ENCODE results near the gene FOXO4. TPM values are rescaled to one million over a fixed set of nuclear protein-coding genes. Genes with fewer than 3 reads are reported as not detected.

The FOXO4 gene
- polyA plus RNA-seq, 2 of the 4 experiments (the other 2 are of a cell fraction) = 1.0 to 2.3 TPM

DNA sequence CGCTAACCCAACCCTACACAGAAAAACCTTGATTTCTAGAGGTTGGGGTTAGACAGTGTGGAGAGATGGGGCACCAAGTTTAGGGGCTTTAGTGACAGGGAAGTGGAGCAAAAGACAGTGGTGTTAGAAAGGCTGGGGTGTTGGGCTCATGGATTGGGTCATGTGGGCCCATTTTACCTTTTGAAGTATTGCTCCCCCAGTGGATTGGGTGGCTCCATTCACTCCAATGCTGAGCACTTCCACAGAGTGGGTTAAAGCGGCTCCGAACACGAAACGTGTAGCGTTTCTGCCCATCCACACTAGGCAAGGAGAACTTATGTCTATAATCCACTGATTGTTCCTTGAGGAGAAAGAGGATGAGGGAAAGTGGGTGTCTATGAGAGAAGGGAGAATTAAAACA lies 13.4 kb downstream of the FOXO4 start:
- Histone ChIP-seq H3K9me3 (no peaks in the 10 kb centered on the region), H3K4me3 (no peak overlapping the region), H3K27ac (no peak overlapping the region), H3K4me2 (no peak overlapping the region), H3K4me1 (no peaks in the 10 kb centered on the region)
- TF ChIP-seq JUNB (IDR thresholded peaks at IDR 0.05) (no peak), HDAC2 (IDR thresholded peaks at IDR 0.05) (no peak), RCOR1 (IDR thresholded peaks at IDR 0.05; ENCODE audit: low read depth, low read length) (no peak), HOXB5 (CRISPR knock-in tag; IDR thresholded peaks at IDR 0.05) (no peak), NFE2L2 (conservative IDR thresholded peaks at IDR 0.05; ENCODE audit: low read length) (no peak), MAFK (IDR thresholded peaks at IDR 0.05; ENCODE audit: partially characterized antibody) (no peak), RFX5 (IDR thresholded peaks at IDR 0.05) (no peak), RARB (CRISPR knock-in tag; IDR thresholded peaks at IDR 0.05) (no peak), KDM5A (IDR thresholded peaks at IDR 0.05) (no peak), RAD21 (conservative IDR thresholded peaks at IDR 0.05 in 1 of 2, IDR thresholded peaks at IDR 0.05 in 1 of 2) (no peak), TP53 (CRISPR knock-in tag; IDR thresholded peaks at IDR 0.05) (no peak), SREBF2 (IDR thresholded peaks at IDR 0.05) (no peak), KDM1A (IDR thresholded peaks at IDR 0.05; ENCODE audit: low read depth) (no peak), NPAS2 (CRISPR knock-in tag; IDR thresholded peaks at IDR 0.05; ENCODE audit: borderline replicate concordance) (no peak)
- TF ChIP-seq, protein P1, sequence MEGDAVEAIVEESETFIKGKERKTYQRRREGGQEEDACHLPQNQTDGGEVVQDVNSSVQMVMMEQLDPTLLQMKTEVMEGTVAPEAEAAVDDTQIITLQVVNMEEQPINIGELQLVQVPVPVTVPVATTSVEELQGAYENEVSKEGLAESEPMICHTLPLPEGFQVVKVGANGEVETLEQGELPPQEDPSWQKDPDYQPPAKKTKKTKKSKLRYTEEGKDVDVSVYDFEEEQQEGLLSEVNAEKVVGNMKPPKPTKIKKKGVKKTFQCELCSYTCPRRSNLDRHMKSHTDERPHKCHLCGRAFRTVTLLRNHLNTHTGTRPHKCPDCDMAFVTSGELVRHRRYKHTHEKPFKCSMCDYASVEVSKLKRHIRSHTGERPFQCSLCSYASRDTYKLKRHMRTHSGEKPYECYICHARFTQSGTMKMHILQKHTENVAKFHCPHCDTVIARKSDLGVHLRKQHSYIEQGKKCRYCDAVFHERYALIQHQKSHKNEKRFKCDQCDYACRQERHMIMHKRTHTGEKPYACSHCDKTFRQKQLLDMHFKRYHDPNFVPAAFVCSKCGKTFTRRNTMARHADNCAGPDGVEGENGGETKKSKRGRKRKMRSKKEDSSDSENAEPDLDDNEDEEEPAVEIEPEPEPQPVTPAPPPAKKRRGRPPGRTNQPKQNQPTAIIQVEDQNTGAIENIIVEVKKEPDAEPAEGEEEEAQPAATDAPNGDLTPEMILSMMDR (IDR thresholded peaks at IDR 0.05) = no peak
- TF ChIP-seq, protein P2, sequence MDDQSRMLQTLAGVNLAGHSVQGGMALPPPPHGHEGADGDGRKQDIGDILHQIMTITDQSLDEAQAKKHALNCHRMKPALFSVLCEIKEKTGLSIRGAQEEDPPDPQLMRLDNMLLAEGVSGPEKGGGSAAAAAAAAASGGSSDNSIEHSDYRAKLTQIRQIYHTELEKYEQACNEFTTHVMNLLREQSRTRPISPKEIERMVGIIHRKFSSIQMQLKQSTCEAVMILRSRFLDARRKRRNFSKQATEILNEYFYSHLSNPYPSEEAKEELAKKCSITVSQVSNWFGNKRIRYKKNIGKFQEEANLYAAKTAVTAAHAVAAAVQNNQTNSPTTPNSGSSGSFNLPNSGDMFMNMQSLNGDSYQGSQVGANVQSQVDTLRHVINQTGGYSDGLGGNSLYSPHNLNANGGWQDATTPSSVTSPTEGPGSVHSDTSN (IDR thresholded peaks at IDR 0.05) = no peak
- TF ChIP-seq, protein P3, sequence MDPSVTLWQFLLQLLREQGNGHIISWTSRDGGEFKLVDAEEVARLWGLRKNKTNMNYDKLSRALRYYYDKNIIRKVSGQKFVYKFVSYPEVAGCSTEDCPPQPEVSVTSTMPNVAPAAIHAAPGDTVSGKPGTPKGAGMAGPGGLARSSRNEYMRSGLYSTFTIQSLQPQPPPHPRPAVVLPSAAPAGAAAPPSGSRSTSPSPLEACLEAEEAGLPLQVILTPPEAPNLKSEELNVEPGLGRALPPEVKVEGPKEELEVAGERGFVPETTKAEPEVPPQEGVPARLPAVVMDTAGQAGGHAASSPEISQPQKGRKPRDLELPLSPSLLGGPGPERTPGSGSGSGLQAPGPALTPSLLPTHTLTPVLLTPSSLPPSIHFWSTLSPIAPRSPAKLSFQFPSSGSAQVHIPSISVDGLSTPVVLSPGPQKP (IDR thresholded peaks at IDR 0.05; ENCODE audit: low read depth, low read length) = no peak
- 82% methylated on average over 6 of the region's 6 CpGs for WGBS (ENCODE audit: missing lambda C conversion rate)
- FAIRE-seq (no peak), DNase-seq (ENCODE audit: low read depth in 1 of 2, low spot score in 1 of 2) (no peak), ATAC-seq (no peak)
- CTCF ChIA-PET = no interaction called here
- POLR2A ChIA-PET = no interaction called here

DNA sequence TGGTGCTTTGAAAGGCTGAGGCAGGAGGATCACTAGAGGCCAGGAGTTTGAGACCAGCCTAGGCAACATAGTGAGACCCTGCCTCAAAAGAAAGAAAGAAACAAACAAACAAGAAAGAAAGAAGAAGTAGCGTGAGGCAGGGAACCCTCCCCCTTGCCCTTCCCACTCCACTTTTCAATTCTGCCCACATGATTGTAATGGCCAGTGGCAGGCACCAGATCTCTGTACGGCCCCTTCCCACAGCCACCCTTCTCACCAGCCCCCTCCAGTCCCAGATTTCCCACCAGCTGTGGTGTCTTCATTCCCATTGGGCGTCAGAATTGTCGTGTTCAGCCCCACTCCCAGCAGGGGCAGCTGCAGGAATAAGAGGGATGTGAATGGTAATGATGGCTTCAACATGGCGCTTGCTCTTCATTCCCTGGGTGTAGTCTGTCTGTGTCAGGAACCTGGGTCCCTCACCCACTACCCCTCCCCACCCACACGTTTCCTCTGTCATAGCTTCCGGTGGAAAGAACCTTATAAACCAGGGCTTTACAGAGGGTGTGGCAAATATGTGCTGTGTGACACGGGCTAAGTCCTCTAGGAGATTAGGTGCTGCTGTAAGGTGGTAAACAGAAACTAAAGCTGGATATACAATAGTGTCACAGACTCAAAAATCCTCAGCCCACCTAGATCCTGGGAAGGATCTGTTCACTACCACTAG lies 15.6 kb downstream of the FOXO4 start, which contains the start of gene IL2RG:
TSS of gene IL2RG (minus strand) at position 437 of the 703 bp plus-strand sequence. CDS start at position 399, 38 bp downstream.
- POLR2A ChIA-PET = no interaction called here
- 59% methylated on average over 8 of the region's 8 CpGs for WGBS (ENCODE audit: missing lambda C conversion rate)
- FAIRE-seq (no peak), ATAC-seq (no peak), DNase-seq (ENCODE audit: low read depth in 1 of 2, low spot score in 1 of 2) (no peak)
- CTCF ChIA-PET = interaction anchor here (0.6 to 2.7 kb wide), 3 partner anchors 12 to 351 kb away, joined by 3 to 16 read pairs (median 4); no protein-coding TSS in a partner anchor
- Histone ChIP-seq H3K9me3 (no peaks in the 10 kb centered on the region), H3K27ac (no peak within 1 kb of the TSS), H3K4me2 (no peak within 1 kb of the TSS), H3K4me3 (no peak within 1 kb of the TSS), H3K4me1 (no peaks in the 10 kb centered on the region)
- TF ChIP-seq FOSB (CRISPR knock-in tag; IDR thresholded peaks at IDR 0.05) (no peak), ZFP36 (IDR thresholded peaks at IDR 0.05; ENCODE audit: borderline replicate concordance, partially characterized antibody) (no peak), NFE2L2 (conservative IDR thresholded peaks at IDR 0.05; ENCODE audit: low read length) (no peak), POLR2A (IDR thresholded peaks at IDR 0.05; ENCODE audit: low read length) (no peak), ZNF302 (CRISPR knock-in tag; IDR thresholded peaks at IDR 0.05) (no peak), NPAS2 (CRISPR knock-in tag; IDR thresholded peaks at IDR 0.05; ENCODE audit: borderline replicate concordance) (no peak), CHD4 (IDR thresholded peaks at IDR 0.05; ENCODE audit: borderline replicate concordance) (no peak), TFCP2L1 (CRISPR knock-in tag; IDR thresholded peaks at IDR 0.05) (no peak)
- TF ChIP-seq, protein P4, sequence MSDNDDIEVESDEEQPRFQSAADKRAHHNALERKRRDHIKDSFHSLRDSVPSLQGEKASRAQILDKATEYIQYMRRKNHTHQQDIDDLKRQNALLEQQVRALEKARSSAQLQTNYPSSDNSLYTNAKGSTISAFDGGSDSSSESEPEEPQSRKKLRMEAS (IDR thresholded peaks at IDR 0.05) = no peak
- TF ChIP-seq, protein P3 (IDR thresholded peaks at IDR 0.05; ENCODE audit: low read depth, low read length) = no peak
- TF ChIP-seq, protein P5, sequence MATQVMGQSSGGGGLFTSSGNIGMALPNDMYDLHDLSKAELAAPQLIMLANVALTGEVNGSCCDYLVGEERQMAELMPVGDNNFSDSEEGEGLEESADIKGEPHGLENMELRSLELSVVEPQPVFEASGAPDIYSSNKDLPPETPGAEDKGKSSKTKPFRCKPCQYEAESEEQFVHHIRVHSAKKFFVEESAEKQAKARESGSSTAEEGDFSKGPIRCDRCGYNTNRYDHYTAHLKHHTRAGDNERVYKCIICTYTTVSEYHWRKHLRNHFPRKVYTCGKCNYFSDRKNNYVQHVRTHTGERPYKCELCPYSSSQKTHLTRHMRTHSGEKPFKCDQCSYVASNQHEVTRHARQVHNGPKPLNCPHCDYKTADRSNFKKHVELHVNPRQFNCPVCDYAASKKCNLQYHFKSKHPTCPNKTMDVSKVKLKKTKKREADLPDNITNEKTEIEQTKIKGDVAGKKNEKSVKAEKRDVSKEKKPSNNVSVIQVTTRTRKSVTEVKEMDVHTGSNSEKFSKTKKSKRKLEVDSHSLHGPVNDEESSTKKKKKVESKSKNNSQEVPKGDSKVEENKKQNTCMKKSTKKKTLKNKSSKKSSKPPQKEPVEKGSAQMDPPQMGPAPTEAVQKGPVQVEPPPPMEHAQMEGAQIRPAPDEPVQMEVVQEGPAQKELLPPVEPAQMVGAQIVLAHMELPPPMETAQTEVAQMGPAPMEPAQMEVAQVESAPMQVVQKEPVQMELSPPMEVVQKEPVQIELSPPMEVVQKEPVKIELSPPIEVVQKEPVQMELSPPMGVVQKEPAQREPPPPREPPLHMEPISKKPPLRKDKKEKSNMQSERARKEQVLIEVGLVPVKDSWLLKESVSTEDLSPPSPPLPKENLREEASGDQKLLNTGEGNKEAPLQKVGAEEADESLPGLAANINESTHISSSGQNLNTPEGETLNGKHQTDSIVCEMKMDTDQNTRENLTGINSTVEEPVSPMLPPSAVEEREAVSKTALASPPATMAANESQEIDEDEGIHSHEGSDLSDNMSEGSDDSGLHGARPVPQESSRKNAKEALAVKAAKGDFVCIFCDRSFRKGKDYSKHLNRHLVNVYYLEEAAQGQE (IDR thresholded peaks at IDR 0.05) = no peak
- TF ChIP-seq, protein P6, sequence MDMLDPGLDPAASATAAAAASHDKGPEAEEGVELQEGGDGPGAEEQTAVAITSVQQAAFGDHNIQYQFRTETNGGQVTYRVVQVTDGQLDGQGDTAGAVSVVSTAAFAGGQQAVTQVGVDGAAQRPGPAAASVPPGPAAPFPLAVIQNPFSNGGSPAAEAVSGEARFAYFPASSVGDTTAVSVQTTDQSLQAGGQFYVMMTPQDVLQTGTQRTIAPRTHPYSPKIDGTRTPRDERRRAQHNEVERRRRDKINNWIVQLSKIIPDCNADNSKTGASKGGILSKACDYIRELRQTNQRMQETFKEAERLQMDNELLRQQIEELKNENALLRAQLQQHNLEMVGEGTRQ (IDR thresholded peaks at IDR 0.05) = no peak

Data from A549 (cell line).